ENCODE measurements around the gene NLRP8. TPM values are rescaled to one million over a fixed set of nuclear protein-coding genes. Genes with fewer than 3 reads are reported as not detected.

The NLRP8 gene
- total RNA-seq, 1 donor from 2014 or later: not detected

GRCh38 chr19:55959996-55960675 lies 12.5 kb downstream of the NLRP8 start:
- TF ChIP-seq CTCF (conservative IDR thresholded peaks at IDR 0.05; ENCODE audit: low read depth, low read length): no peak
- no peak overlapping the region for H3K4me3 ChIP-seq (ENCODE audit: low read depth, low read length)
- no peak for DNase-seq (ENCODE audit: low read depth)

DNA sequence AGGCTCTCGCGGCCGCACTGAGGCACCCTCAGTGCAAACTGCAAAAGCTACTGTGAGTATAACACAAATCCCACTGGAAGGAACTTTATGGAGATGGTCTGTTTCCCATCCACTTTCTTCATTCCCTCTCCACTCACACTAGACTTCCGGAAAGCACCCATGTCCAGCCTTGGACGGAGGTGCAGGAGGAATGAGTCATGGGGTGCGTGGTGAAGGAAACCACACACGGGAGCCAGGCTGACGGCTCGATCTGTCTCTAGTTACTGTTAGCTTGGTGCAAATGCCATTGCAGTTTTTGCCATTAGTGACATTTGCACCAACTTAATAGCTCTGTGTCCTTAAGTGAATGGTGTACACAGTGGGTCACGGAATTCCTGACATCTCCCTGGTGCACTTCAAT lies 14.6 kb downstream of the NLRP8 start:
- no peak for DNase-seq (ENCODE audit: low read depth)
- no peak overlapping the region for H3K4me3 ChIP-seq (ENCODE audit: low read depth, low read length)
- no peak for TF ChIP-seq CTCF (conservative IDR thresholded peaks at IDR 0.05; ENCODE audit: low read depth, low read length)

GRCh38 chr19:55973982-55974381 lies 26.4 kb downstream of the NLRP8 start:
- H3K4me3 ChIP-seq (ENCODE audit: low read depth, low read length): no peak overlapping the region
- TF ChIP-seq CTCF (conservative IDR thresholded peaks at IDR 0.05; ENCODE audit: low read depth, low read length): no peak
- DNase-seq (ENCODE audit: low read depth): no peak

- no peak overlapping the region for H3K4me3 ChIP-seq (ENCODE audit: low read depth, low read length)
- no peak for TF ChIP-seq CTCF (conservative IDR thresholded peaks at IDR 0.05; ENCODE audit: low read depth, low read length)
- no peak for DNase-seq (ENCODE audit: low read depth)
Observed at GRCh38 chr19:55980415-55980814, 32.8 kb downstream of the NLRP8 start.

DNA sequence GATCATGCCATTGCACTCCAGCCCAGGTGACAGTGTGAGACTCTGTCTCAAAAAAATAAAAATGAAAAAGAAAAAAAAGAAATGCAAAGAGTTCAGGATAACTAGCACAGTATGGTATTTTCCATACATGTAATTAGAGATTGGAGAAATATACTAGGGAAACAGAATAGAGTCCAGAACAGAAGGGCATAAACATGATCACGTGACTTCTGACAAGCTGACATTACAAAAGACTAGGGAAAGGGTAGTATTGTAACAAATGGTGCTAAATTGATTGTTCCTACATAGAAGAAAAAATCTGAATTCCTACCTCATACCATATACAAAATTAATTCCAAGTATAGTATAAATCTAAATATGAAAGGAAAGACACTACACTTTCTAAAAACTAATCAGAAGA lies 37.6 kb downstream of the NLRP8 start:
- no peak for DNase-seq (ENCODE audit: low read depth)
- no peak for TF ChIP-seq CTCF (conservative IDR thresholded peaks at IDR 0.05; ENCODE audit: low read depth, low read length)
- no peak overlapping the region for H3K4me3 ChIP-seq (ENCODE audit: low read depth, low read length)

DNA sequence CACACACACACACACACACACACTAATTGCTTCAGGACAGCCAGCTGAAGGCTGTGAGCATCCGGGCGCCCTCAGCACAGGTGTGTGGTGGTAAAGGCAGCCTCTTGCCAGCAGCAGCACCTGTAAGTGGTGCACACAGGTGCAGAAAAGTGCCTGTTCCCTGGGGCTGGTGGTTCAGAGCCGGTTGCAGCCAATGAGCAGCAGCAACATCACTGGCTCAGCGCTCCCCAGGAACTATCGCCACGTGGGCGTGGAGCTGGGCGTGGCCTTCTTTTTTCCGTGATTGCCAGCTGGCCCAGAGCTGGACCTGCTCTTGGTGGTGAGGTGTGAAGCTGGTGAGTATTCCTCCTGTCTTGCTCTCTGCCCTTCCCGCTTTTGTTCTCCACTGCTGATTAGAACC lies 38.9 kb downstream of the NLRP8 start, which contains the start of gene NLRP5:
NLRP5 (plus strand) TSS at position 289 of the 400 bp plus-strand sequence.
- no peak for TF ChIP-seq CTCF (conservative IDR thresholded peaks at IDR 0.05; ENCODE audit: low read depth, low read length)
- no peak for DNase-seq (ENCODE audit: low read depth)

DNA sequence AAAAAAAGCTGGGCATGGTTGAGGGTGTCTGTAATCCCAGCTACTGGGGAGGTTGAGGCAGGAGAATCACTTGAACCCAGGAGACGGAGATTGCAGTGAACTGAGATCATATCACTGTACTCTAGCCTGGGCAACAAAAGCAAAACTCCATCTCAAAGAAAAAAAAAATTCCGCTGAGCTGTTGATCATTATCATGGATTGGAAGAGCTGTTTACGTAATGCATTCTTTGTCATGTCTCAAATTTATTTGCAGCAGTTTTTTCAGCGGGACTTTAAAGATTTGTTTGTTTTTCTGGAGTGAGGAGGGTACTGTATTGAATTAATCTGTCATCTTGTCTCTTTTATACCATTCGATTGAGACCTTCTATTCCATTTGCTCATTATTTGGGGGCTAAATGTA lies 43.2 kb downstream of the NLRP8 start:
- no peak for DNase-seq (ENCODE audit: low read depth)
- no peak overlapping the region for H3K4me3 ChIP-seq (ENCODE audit: low read depth, low read length)
- TF ChIP-seq CTCF (conservative IDR thresholded peaks at IDR 0.05; ENCODE audit: low read depth, low read length): no peak

More for the DNA sequence above, 38.9 kb downstream of the NLRP8 start, which contains the start of gene NLRP5:
- no peak within 1 kb of the TSS for H3K4me3 ChIP-seq (ENCODE audit: low read depth, low read length)
